HEK293 (cell line): ENCODE measurements around the gene NPY.

Experiments
- CTCF ChIP-seq: fragments of 450-650 bp; formaldehyde crosslinking; IDR thresholded peaks from 2 replicates; pipeline ENCODE4 v1.5.1; 2016; ENCODE audit warnings: missing biosample characterization, missing genetic modification characterization
- YY1 ChIP-seq: fragments of 450-650 bp; formaldehyde crosslinking; IDR thresholded peaks from 2 replicates; pipeline ENCODE4 v1.5.1; 2018; ENCODE audit warnings: missing biosample characterization, missing genetic modification characterization
- ZNF24 ChIP-seq: fragments of 450-650 bp; formaldehyde crosslinking; IDR thresholded peaks from 2 replicates; pipeline ENCODE4 v1.5.1; 2016; ENCODE audit warnings: missing biosample characterization, missing genetic modification characterization

- no peak for TF ChIP-seq ZNF24
- no peak for TF ChIP-seq CTCF (tag by site-specific recombination)
- no peak for TF ChIP-seq YY1 (tag by site-specific recombination)
Measured at GRCh38 chr7:24255139-24255538, 28.9 kb upstream of the NPY start.
